C4-2B (cell line): ENCODE results near the gene JUND.

Experiments used
- CTCF ChIP-seq: fragments of 450-650 bp; conservative IDR thresholded peaks from 2 replicates; pipeline ENCODE4 v1.5.1; 2017; ENCODE audit warnings: mild to moderate bottlenecking
- ZFX ChIP-seq: fragments of 450-650 bp; IDR thresholded peaks from 2 replicates; pipeline ENCODE4 v1.6.1; 2017

- TF ChIP-seq CTCF (no peak), ZFX (no peak)
These were observed 39.7 kb upstream of the JUND start for GRCh38 chr19:18320865-18321733.
